ENCODE data around the gene EZH1. TPM values are rescaled to one million over a fixed set of nuclear protein-coding genes. Genes with fewer than 3 reads are reported as not detected.
A peak's percentile ranks its signal among the peaks of the same experiment; 100 is the strongest.

Gene EZH1
- total and polyA plus RNA-seq, 7 donors = 5.3 to 68.1 (median 41.5) TPM

- Histone ChIP-seq H3K36me3 (peaks cover 9 to 50% (median 22%) of the 10 kb centered on the region in 4 donors), H3K27me3 (peaks cover 27 to 49% (median 44%) of the 10 kb centered on the region in 3 donors), H3K4me1 (peaks cover 0 to 18% (median 16%) of the 10 kb centered on the region in 4 donors), H3K4me3 (no peak overlapping the region), H3K27ac (no peak overlapping the region), H3K9me3 (no peaks in the 10 kb centered on the region)
- DNase-seq = no peak
- TF ChIP-seq POLR2A (IDR thresholded peaks at IDR 0.05) (no peak), CTCF (IDR thresholded peaks at IDR 0.05) (no peak), POLR2AphosphoS5 (IDR thresholded peaks at IDR 0.05) (no peak), EP300 (IDR thresholded peaks at IDR 0.05) (no peak)
- intact Hi-C loops (cut with DNase I) = no loop called here
- 22 to 62% methylated on average over 3 of the region's 3 CpGs for WGBS, 2 donors
Observed at GRCh38 chr17:42779304-42779935, 34.6 kb upstream of the EZH1 start.

- TF ChIP-seq CTCF (IDR thresholded peaks at IDR 0.05) (no peak), POLR2A (IDR thresholded peaks at IDR 0.05) (no peak), EP300 (IDR thresholded peaks at IDR 0.05) (no peak), POLR2AphosphoS5 (IDR thresholded peaks at IDR 0.05) (no peak)
- intact Hi-C loops (cut with DNase I) = no loop called here
- Histone ChIP-seq H3K4me1 (peaks cover 0 to 26% (median 23%) of the 10 kb centered on the region in 4 donors), H3K27me3 (peaks cover 22 to 40% (median 35%) of the 10 kb centered on the region in 3 donors), H3K9me3 (no peaks in the 10 kb centered on the region), H3K36me3 (peaks cover 9 to 50% (median 22%) of the 10 kb centered on the region in 4 donors), H3K4me3 (no peak overlapping the region), H3K27ac (no peak overlapping the region)
- 83 to 89% methylated on average over 5 of the region's 5 CpGs for WGBS, 2 donors
- no peak for DNase-seq
Observed at GRCh38 chr17:42778570-42778969, 33.7 kb upstream of the EZH1 start.

- Histone ChIP-seq H3K36me3 (peaks cover 9 to 50% (median 22%) of the 10 kb centered on the region in 4 donors), H3K27ac (no peak overlapping the region), H3K4me1 (peaks cover 0 to 28% (median 23%) of the 10 kb centered on the region in 4 donors), H3K4me3 (no peak overlapping the region), H3K9me3 (no peaks in the 10 kb centered on the region), H3K27me3 (peaks cover 4 to 11% (median 6%) of the 10 kb centered on the region in 3 donors)
- intact Hi-C loops (cut with DNase I) = no loop called here
- no peak for DNase-seq
- 58 to 73% methylated on average over 3 of the region's 3 CpGs for WGBS, 2 donors
- TF ChIP-seq EP300 (IDR thresholded peaks at IDR 0.05) (no peak), CTCF (IDR thresholded peaks at IDR 0.05) (no peak), POLR2AphosphoS5 (IDR thresholded peaks at IDR 0.05) (no peak), POLR2A (IDR thresholded peaks at IDR 0.05) (no peak)
Observed at GRCh38 chr17:42775534-42776098, 30.8 kb upstream of the EZH1 start.

- Histone ChIP-seq H3K27me3 (no peaks in the 10 kb centered on the region), H3K9me3 (no peaks in the 10 kb centered on the region), H3K4me3 (peak overlapping the region; percentile 55 to 83 (median 68)), H3K27ac (peak overlapping the region; percentile 74 to 87 (median 84)), H3K4me1 (peaks cover 0 to 19% (median 14%) of the 10 kb centered on the region in 4 donors), H3K36me3 (peaks cover 7 to 45% (median 18%) of the 10 kb centered on the region in 4 donors)
- no peak for DNase-seq
- TF ChIP-seq POLR2AphosphoS5 (IDR thresholded peaks at IDR 0.05) (no peak), POLR2A (IDR thresholded peaks at IDR 0.05) (no peak), EP300 (IDR thresholded peaks at IDR 0.05) (no peak), CTCF (IDR thresholded peaks at IDR 0.05) (no peak)
- intact Hi-C loops (cut with DNase I) = no loop called here
- WGBS, 2 donors = 70 to 79% methylated on average over 3 of the region's 3 CpGs
Observed at GRCh38 chr17:42774066-42774745, 29.4 kb upstream of the EZH1 start.

Measured in sigmoid colon (tissue), 7 donors.